ENCODE results near the gene PARP3.
A peak's percentile ranks its signal among the peaks of the same experiment; 100 is the strongest.
"Not testable (repeated sequence)": the region's sequence is repeated elsewhere in the genome, so short reads cannot be mapped to it uniquely, and the experiment has no call there.

PARP3 gene

GRCh38 chr3:51986010-51986947 lies 44.1 kb downstream of the PARP3 start:
- no peak for DNase-seq (ENCODE audit: low read depth)

- DNase-seq (ENCODE audit: low read depth): no peak
Observed at GRCh38 chr3:51987568-51987967, 45.4 kb downstream of the PARP3 start.

- DNase-seq (ENCODE audit: low read depth): no peak
Observed at GRCh38 chr3:51988286-51989146, 46.4 kb downstream of the PARP3 start.

DNA sequence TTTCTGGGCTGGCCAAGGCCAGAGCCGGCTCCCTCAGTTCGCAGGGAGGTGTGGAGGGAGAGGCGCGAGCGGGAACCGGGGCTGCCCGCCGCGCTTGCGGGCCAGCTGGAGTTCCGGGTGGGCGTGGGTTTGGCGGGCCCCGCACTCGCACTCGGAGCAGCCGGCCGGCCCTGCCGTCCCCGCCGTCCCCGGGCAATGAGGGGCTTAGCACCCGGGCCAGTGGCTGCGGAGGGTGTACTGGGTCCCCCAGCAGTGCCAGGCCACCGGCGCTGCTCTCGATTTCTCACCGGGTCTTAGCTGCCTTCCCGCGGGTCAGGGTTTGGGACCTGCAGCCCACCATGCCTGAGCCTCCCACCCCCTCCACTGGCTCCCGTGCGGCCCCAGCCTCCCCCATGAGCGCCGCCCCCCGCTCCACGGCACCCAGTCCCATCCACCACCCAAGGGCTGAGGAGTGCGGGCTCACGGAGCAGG lies 48.4 kb downstream of the PARP3 start:
- not testable (repeated sequence) for DNase-seq (ENCODE audit: low read depth)

- no peak for DNase-seq (ENCODE audit: low read depth)
Observed at GRCh38 chr3:51992017-51992682, 50.0 kb downstream of the PARP3 start.

DNA sequence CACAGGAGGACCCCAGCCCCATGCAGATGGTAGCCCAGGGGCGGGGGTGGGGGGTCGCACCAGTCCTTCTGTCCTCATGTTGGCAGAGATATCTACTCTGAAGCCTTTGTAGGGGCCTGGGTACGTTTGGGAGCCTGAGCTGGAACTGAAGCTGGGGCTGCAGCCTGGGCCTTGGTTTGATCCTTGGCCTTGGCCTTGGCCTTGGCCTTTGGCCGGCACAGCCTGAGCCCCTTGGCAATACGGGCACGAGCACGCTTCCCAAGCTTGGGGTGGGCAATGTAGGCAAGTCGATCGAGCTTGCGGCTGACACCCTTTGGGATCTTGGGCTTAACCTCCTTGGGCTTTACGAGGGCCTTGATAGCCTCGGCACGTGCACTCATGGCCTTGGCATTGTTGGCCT lies 51.5 kb downstream of the PARP3 start:
- not testable (repeated sequence) for DNase-seq (ENCODE audit: low read depth)

- no peak for DNase-seq (ENCODE audit: low read depth)
Observed at GRCh38 chr3:51994530-51994929, 52.4 kb downstream of the PARP3 start.

DNA sequence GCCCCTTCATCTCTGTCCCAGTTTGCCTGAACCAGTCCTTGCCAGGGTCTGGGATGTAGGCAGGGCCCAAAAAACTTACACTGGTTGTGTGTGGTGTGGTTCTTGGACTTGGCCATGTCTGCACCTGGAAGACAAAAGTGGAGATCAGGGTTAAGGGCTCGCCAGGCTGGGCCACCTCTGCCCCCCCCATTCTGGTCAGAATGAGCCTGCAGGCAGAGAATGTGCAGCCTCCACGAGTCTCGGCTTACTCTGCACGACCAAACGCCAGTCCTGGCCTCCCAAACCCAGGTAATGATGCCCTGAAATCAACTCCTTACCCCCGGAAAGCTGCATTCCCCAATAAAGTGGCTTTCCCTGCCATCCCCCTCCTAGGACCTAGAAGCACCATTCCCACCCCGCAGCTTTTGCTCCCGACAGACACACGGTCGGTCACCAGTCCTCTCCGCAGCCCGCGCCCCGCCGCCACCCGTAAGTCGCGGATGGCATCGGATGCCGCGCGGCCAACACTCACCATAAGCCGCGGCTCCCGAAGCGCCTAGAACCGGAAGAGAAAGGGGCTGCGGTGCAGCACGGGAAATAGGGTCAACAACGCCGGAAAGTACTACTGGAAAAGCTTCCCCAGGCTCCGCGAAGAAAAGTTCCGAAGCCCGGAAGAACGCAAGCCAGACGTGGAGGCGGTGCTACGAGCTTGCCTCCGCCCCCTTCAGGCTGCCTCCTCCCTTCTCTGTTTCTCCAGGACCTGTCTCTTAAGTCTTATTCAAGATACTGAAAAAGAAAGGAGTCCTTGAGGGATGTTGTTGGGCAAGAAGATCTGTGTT lies 53.4 kb downstream of the PARP3 start, which contains the start of gene RPL29:
Gene RPL29, minus strand, starts transcription at position 550 of the 818 bp plus-strand sequence. Its CDS starts 434 bp downstream, at position 116.
- peak; percentile 86 for DNase-seq (ENCODE audit: low read depth)

GRCh38 chr3:51997172-51997571 lies 55.0 kb downstream of the PARP3 start:
- DNase-seq (ENCODE audit: low read depth): no peak

GRCh38 chr3:51997935-51998596 lies 55.9 kb downstream of the PARP3 start:
- DNase-seq (ENCODE audit: low read depth): no peak
